Pulmonary artery endothelial cell (primary cell): ENCODE data around the gene CDC42BPB. TPM values are rescaled to one million over a fixed set of nuclear protein-coding genes. Genes with fewer than 3 reads are reported as not detected.
"Not testable (repeated sequence)": the region's sequence is repeated elsewhere in the genome, so short reads cannot be mapped to it uniquely, and the experiment has no call there.

Experiments
- DNase-seq: peaks from one replicate; pipeline ENCODE4 v3.0.0-alpha.2; 2011; ENCODE audit warnings: low read depth, low spot score
- total RNA-seq: library from RNA; depleted of rRNA; stranded (reverse); fragments of >200 nt; gene quantifications from 2 replicates; pipeline ENCODE4 v1.2.3, GENCODE V29; 2014

Gene CDC42BPB
- total RNA-seq, 1 donor from 2014 or later = 113 TPM

DNA sequence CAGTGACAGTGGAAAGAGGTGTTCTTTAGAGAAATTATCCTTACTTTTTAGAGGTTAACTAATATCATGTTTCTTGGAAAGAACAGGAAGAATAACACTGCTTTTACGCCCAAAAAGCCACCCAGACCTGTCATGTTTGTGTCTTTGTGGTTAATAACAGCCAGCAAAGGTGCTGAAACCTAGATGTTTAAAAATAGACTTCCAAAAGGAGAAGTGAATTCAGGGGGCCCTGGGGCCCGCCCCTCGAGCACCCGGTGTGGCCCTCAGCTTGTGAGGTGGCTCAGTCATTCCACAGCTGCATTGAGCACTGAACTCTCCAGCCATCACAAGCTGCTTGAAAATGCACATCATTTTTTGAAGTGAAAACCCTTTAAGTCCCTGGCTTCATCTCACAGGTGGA is 155.7 kb downstream of the CDC42BPB start:
- DNase-seq = no peak

DNA sequence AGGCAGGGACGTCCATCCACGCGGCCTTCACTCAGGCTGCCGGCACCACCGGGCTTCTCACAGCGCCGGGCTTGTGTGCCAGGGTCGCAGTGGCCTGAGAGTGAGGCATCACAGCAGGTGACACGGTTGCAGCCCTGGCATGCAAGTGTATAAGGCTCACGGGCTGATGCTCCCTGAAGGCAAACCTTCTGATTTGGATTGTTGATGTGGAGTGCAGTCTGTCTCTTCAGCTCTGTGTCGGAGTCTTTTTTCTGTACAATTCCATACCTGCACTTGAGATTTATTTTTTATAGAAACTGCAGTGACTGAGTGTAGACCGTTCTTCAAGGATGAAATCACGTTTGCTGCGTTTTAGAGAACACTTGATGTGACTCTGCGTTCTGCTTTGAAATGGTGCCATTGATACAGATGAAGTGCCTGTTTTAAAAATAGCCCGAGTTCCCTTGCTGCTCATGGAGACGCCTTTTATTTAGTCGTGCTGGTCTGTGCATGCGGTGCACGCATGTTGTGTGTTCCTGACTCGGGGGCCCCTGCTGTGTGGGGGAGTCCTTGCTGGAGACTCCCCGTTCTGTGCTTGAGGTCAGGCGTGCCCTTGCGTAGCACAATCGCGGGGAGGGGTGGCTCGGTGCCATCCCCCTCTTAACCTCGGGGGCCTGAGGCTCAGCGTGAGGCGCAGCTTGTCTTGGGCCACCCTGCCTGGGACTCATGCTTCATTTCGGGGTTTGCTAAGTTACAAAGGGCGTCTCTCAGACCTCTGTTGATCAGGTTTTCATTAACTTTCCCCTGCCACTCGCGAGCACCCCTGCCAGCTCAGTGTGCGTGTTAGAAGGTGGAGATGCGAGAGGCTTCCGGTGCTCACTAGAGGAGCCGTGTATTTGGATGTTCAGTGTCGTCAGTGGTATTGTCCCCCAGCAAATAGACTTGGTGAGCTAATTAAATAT is 156.4 kb downstream of the CDC42BPB start:
- DNase-seq = no peak

DNA sequence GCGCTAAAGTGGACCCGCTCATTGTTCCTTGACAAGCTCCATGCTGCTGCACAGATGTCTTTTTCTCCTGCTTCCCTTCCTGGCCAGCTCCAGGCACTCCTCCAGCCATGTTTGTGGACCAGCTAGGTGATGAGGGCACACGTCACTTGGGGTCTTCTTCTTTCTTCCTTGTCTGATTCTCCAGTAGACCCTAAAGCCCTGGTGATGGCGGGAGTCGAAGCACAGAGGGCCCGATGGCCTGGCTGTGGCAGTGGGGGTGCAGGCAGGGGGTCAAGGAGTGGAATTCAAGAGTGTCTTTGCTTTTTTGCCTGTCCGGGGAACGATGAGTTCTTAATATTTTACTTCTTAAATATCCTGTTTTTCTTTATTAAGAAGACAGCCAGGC is 157.8 kb downstream of the CDC42BPB start:
- DNase-seq = no peak

DNA sequence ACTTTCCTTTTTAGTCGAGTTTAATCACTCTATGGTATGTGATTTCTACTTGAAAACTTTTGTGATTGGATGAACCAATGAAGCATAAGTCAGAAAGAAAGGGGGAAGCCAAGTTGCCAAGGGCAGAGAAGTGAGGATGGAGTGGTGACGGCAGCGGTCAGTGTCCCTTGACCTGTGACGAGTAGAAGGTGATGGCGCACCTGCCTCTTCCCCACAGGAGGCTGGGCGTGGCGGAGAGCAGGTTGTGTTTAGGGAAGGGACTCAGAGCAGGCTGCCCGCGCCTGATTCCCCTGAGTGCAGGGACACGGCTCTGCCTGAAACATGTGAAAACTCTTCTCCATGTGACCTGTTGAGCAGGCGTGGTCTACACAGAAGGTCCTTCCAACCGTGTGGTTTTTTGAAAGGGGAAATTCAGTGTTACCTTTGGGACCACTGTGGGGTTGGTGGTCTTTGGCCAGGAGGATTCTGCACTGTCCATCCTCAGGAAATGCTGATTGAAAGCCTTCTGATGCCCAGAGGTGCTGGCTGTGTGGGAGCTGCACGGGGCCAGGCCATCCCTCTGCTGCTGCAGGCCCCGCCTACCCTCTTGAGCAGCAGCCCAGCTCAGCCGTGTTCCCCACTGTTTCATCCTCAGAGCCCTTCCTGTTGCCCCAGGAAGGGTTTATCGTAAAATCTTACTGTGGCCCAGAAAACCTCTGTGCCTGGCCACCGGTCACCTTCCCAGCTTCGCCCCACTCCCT is 158.4 kb downstream of the CDC42BPB start:
- DNase-seq = no peak

GRCh38 chr14:102898298-102898697 is 159.1 kb downstream of the CDC42BPB start:
- no peak for DNase-seq

DNA sequence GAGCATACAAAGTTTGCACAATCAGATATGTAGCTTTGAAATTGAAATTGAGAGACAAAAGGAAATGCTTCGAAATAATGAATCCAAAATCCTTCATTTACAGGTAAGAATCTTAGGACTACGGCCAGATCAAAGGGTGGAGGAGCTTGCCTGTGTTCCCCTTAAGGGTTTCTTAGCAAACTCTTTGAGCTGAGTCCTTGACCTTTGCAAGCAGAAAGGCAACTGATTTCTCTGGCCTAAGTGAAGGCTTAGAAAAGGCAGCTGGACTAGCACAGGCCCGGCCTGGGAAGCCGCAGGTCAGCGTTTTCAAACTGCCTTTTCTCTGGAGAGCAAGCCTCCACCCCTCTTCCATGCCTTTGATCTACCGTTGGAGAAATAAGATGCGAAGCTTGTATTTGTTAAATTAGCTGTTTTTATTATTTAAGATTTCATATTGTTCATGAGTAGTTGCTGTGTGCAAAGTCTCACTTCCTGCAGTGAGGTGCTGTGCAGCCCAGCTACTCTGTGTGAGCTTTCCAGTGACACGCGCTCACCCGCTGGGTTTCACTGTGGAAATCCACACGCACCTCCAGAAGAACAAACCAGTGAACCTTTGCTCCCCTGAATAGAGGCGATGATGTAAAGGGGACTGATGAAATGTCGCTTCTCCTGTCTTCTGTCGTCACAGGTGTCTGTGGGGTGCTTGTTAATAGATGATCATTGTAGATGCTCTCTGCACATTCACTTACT is 159.9 kb downstream of the CDC42BPB start:
- DNase-seq = no peak

- not testable (repeated sequence) for DNase-seq
Measured at GRCh38 chr14:102896735-102897134, 160.6 kb downstream of the CDC42BPB start.

DNA sequence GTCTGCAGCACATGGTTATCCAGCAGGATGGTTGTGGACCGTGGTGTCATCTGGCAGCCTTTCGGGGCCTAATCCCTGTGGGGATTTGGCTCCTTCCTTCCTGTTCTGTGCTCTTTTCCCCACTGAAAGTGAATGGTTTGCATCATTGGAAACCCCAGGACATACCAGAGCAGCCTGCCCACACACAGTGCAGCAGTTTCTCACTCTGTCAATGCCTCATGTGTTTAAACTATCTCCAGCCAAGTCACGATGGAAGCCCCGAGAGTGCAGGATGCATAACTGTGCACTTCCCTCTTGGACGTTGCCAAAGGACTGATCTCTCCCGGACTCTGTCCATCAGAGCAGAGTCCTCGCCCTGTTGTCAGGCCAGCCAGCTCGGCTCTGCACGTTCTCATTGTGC is 163.9 kb downstream of the CDC42BPB start:
- DNase-seq = no peak

GRCh38 chr14:102892651-102893050 is 164.7 kb downstream of the CDC42BPB start:
- no peak for DNase-seq

DNA sequence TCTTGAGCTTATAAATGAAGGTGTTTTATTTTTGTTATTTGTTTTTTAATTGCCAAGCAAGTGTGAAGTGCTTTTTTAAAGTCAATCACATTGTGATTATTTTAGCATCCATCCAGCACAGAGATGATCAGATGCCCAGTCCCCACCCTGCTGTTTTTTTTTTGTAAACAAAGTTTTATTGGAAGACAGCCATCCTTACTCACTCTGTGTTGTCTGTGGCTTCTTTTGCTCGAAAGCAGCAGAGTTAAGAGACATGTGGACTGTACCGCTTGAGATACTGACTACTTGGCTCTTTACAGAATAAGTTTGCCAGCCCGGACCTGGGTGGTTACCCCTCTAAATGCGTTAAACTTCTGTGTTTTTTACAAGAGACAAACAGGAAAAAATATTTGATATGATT is 165.8 kb downstream of the CDC42BPB start:
- DNase-seq = no peak

DNA sequence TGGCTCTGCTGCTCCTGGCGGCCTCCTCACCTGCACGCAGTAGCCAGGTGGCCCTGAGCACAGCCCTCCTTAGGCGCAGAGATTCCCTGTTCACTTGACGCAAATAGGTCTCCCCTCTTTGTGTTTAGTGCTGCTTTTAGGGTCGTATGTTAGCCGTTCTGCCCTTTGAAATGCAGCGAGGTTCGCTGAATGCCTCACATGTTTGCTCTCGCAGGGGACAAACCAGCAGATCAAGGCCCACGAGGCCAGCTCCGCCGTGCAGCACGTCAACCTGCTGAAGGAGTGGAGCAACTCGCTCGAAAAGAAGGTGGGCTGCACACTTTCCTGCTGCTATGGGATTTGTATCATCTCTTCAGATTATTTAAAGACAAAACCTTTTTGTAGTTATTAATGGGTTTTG is 166.2 kb downstream of the CDC42BPB start:
- DNase-seq = no peak

GRCh38 chr14:102889615-102890014 is 167.7 kb downstream of the CDC42BPB start:
- DNase-seq = no peak

DNA sequence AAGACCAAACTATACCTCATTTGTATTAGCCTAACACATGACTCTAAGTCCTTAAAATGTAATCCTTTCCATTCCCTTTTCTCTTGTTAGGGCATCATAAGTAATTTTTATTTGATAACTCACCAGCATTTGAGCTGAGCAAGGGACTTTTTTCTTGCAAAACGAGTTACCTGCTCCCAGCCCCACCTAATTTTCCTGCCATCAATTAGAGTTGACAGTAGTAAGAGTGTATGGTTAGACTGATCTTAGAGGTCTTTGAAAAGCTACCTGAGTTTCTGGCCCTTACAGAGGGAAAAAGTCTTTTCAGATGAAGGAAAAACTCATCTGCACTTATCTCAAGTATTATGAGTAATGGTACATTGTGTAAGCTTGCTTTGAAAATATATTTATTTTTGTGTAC is 168.6 kb downstream of the CDC42BPB start:
- DNase-seq = no peak

DNA sequence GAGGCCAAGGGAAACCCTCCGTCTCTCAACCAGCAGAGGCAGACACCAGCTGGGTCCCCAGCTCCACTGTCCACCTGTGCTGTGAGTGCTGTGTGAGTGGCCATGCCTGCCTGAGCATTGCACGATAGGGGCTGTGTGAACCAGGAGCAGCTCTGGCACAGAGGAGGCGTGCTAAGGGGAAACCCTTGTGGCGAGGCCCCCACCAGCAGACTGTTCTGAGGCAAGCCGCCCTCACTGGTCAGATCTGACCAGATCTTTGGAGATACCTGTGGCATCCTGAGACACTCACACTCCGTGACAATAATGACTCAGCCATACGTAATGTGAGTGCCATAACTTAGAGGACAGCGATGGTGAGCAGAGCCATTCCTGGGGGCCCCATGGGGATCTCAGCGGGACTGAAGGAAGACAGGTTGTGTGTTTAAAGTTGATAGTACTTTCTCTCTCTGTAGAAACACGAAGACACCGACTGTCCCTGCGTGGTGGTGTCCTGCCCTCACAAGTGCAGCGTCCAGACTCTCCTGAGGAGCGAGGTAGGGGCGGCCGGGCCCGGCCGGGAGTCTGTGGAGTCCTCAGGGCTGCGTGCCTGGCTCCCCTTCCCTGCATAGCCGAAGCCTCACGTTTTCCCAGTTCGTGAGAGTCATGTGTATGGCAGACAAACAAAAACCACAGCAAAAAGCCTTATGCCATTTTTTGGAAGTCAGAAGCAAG is 171.5 kb downstream of the CDC42BPB start:
- no peak for DNase-seq

- no peak for DNase-seq
Measured at GRCh38 chr14:102883554-102883953, 173.8 kb downstream of the CDC42BPB start.

DNA sequence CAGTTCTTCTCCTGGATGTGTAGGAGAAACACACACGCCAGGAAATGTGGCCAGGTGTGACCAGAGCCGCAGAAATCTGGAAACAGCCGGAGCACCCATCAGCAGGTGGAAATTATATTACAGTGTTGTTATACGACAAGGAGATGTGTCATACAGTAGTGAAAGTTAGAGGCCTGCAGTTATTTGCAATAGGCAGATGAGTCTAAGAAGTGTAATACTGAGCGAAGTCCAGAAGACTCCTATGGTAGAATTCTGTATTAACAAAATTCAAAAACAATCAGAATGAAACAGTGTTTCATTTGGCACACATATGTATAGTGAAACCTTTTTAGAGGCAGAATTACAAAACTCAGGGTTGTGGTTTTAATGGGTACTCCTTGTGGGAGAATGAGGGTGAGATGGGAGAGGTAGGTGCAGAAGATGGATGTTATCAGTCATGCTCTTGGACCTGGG is 174.2 kb downstream of the CDC42BPB start:
- no peak for DNase-seq

Other genes with a start within 250 kb of the CDC42BPB start
- gene AMN, start 134.9 kb downstream of the CDC42BPB start, total RNA-seq = 0.13 TPM in 1 of 2 replicates, not detected in the other
- not detected in 2 replicates for gene LBHD2, start 26.7 kb upstream of the CDC42BPB start, total RNA-seq
- gene EXOC3L4, start 37.2 kb upstream of the CDC42BPB start, total RNA-seq = not detected in 2 replicates
- 23.2 and 25.3 TPM in 2 replicates for gene TNFAIP2, start 65.9 kb upstream of the CDC42BPB start, total RNA-seq